WTC11 (cell line): Measurements from ENCODE around the gene KRTAP4-9.

Source experiments
- ARID4B ChIP-seq: sonication (generic); formaldehyde crosslinking; IDR thresholded peaks from 2 replicates; pipeline ENCODE4 v1.8.0; 2023; ENCODE audit warnings: missing genetic modification reagents, mild to moderate bottlenecking, borderline replicate concordance
- CREB1 ChIP-seq: sonication (generic); formaldehyde crosslinking; IDR thresholded peaks from 2 replicates; pipeline ENCODE4 v1.8.0; 2023; ENCODE audit warnings: mild to moderate bottlenecking, missing genetic modification reagents
- CTCF ChIP-seq: fragments of 200-600 bp; IDR thresholded peaks from 2 replicates; pipeline ENCODE4 v1.8.0; 2022; ENCODE audit warnings: antibody characterized with exemption
- ESRRA ChIP-seq: sonication (generic); formaldehyde crosslinking; IDR thresholded peaks from 2 replicates; pipeline ENCODE4 v1.8.1; 2022; ENCODE audit warnings: mild to moderate bottlenecking, missing genetic modification reagents, borderline replicate concordance
- GABPB1 ChIP-seq: sonication (generic); formaldehyde crosslinking; IDR thresholded peaks from 2 replicates; pipeline ENCODE4 v1.8.1; 2023; ENCODE audit warnings: mild to moderate bottlenecking, missing genetic modification reagents
- NFATC4 ChIP-seq: fragments of 250-450 bp; sonication (Bioruptor Pico); IDR thresholded peaks from 2 replicates; pipeline ENCODE4 v1.9.0; 2021; ENCODE audit warnings: mild to moderate bottlenecking
- TCF7 ChIP-seq: sonication (generic); formaldehyde crosslinking; IDR thresholded peaks from 2 replicates; pipeline ENCODE4 v1.8.0; 2022; ENCODE audit warnings: mild to moderate bottlenecking, low read depth, missing genetic modification reagents, moderate library complexity
- USF1 ChIP-seq: sonication (generic); formaldehyde crosslinking; IDR thresholded peaks from 2 replicates; pipeline ENCODE4 v1.8.0; 2022; ENCODE audit warnings: mild to moderate bottlenecking, missing genetic modification reagents
- ZNF232 ChIP-seq: sonication (generic); formaldehyde crosslinking; IDR thresholded peaks from 2 replicates; pipeline ENCODE4 v1.8.0; 2022; ENCODE audit warnings: mild to moderate bottlenecking, missing genetic modification reagents
- TF ChIP-seq, protein P1 (sequence below): sonication (generic); formaldehyde crosslinking; IDR thresholded peaks from 2 replicates; pipeline ENCODE4 v1.8.1; 2023; ENCODE audit warnings: mild to moderate bottlenecking, missing genetic modification reagents, moderate library complexity
- TF ChIP-seq, protein P2 (sequence below): sonication (generic); formaldehyde crosslinking; IDR thresholded peaks from 2 replicates; pipeline ENCODE4 v1.8.0; 2022; ENCODE audit warnings: mild to moderate bottlenecking, missing genetic modification reagents

DNA sequence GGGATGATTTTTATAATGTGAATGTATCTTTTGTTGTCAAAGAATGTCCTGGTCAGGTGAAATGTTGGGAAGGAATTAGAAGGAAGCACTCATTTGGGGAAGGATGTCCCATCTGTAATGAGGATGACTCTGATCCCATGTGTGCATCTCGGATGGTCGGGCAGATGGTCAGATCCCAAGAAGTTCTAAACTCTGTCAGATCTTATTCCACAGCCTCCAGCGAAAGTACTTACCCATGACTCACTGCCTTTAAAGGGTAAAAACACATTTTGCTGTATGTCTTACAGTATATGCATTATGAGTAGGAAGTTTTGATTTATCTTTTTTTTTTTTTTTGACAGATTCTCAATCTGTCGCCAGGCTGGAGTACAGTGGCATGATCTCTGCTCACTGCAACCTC, 13.5 kb downstream of the KRTAP4-9 start:
- TF ChIP-seq CTCF: no peak
- TF ChIP-seq GABPB1 (CRISPR knock-in tag): no peak
- TF ChIP-seq, protein P1, sequence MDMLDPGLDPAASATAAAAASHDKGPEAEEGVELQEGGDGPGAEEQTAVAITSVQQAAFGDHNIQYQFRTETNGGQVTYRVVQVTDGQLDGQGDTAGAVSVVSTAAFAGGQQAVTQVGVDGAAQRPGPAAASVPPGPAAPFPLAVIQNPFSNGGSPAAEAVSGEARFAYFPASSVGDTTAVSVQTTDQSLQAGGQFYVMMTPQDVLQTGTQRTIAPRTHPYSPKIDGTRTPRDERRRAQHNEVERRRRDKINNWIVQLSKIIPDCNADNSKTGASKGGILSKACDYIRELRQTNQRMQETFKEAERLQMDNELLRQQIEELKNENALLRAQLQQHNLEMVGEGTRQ (CRISPR knock-in tag): no peak
- no peak for TF ChIP-seq TCF7 (CRISPR knock-in tag)
- TF ChIP-seq USF1: no peak
- TF ChIP-seq ARID4B (CRISPR knock-in tag): no peak
- TF ChIP-seq ZNF232: no peak
- no peak for TF ChIP-seq NFATC4 (CRISPR knock-in tag)
- TF ChIP-seq, protein P2, sequence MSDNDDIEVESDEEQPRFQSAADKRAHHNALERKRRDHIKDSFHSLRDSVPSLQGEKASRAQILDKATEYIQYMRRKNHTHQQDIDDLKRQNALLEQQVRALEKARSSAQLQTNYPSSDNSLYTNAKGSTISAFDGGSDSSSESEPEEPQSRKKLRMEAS (CRISPR knock-in tag): no peak
- no peak for TF ChIP-seq ESRRA (CRISPR knock-in tag)
- no peak for TF ChIP-seq CREB1 (CRISPR knock-in tag)
